Muscle of leg (tissue), 11 donors: Measurements from ENCODE around the gene ZBED4. TPM values are rescaled to one million over a fixed set of nuclear protein-coding genes. Genes with fewer than 3 reads are reported as not detected.

Experiments used
- DNase-seq: peaks from one replicate; pipeline ENCODE4 v3.0.0; 2013
- H3K27ac ChIP-seq: one replicate; pipeline ENCODE4 v1.5.1; 2013; ENCODE audit warnings: mild to moderate bottlenecking, low read length, control low read depth
- H3K27me3 ChIP-seq: one replicate; pipeline ENCODE4 v1.6.1; 2013; ENCODE audit warnings: low read length; ENCODE audit not compliant: control insufficient read depth, insufficient read depth
- H3K36me3 ChIP-seq: one replicate; pipeline ENCODE4 v1.6.1; 2013; ENCODE audit warnings: low read length; ENCODE audit not compliant: control insufficient read depth, insufficient read depth
- H3K4me1 ChIP-seq: one replicate; pipeline ENCODE4 v1.6.1; 2013; ENCODE audit warnings: low read length; ENCODE audit not compliant: control insufficient read depth, insufficient read depth
- H3K4me3 ChIP-seq: one replicate; pipeline ENCODE4 v1.5.1; 2013; ENCODE audit warnings: low read length, control low read depth
- H3K9me3 ChIP-seq: replicated peaks from 2 replicates; pipeline ENCODE4 v1.6.1; 2013; ENCODE audit warnings: low read depth, low read length; ENCODE audit not compliant: control insufficient read depth
- WGBS: methylation state at CpG from one replicate; pipeline ENCODE4 v1.1.5; 2013; ENCODE audit warnings: missing lambda C conversion rate; ENCODE audit not compliant: insufficient coverage; 5-methylcytosine and 5-hydroxymethylcytosine counted together
- polyA plus RNA-seq, 8 donors: library from polyadenylated mRNA; unstranded; fragments of 120-200 nt; gene quantifications; one replicate each; pipeline versions ENCODE4 v1.2.1 to v1.2.3, GENCODE V29; 2013; ENCODE audit warnings: inconsistent platforms in 1 of 8, low replicate concordance in 1 of 8; ENCODE audit not compliant: insufficient read length in 8 of 8, insufficient read depth in 1 of 8
- total RNA-seq: library from RNA; stranded (reverse); fragments of 120-200 nt; gene quantifications from one replicate; pipeline ENCODE4 v1.2.4, GENCODE V29; 2013

ZBED4 gene
- total and polyA plus RNA-seq, 9 donors, result 7.3 to 15.9 (median 12.9) TPM

DNA sequence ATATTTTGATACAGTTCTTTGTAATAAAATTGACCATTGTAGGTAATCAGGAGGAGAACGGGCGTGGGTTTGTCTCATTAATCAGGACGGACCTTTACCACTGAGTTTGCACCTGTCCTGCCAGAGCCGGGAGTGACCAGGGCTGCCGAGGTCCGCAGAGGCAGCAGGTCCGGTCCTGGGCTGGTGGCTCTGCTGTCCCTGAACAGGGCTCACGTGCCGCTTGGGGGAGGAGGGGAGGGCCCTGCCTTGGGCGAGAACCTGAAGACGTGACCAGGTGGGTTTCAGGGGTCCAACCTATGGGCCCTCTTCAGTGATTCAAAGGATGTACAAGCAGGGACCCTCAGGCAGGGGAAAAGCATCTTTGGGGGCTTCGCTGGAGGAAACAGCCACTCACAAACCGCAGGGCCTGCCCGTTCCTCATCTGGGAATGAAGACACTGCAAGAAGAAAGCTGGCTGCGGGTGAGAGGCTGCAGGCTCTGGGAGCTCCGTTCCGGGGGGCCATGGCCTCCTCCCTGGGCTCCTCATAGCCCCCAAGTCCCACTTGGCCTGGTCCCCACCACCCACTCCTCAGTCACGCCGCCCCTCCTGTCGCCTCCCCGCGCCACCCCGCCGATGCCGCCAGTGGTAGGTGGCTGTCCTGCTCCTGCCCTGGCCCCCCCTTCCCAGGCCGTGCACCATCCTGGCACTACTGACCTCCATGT lies 74.0 kb downstream of the ZBED4 start:
- Histone ChIP-seq H3K27me3 (peaks cover 6% of the 10 kb centered on the region), H3K9me3 (no peaks in the 10 kb centered on the region), H3K4me3 (no peak overlapping the region), H3K4me1 (peaks cover 22% of the 10 kb centered on the region), H3K36me3 (peaks cover 3% of the 10 kb centered on the region), H3K27ac (no peak overlapping the region)
- 89% methylated on average over 23 of the region's 26 CpGs for WGBS
- DNase-seq, result no peak

DNA sequence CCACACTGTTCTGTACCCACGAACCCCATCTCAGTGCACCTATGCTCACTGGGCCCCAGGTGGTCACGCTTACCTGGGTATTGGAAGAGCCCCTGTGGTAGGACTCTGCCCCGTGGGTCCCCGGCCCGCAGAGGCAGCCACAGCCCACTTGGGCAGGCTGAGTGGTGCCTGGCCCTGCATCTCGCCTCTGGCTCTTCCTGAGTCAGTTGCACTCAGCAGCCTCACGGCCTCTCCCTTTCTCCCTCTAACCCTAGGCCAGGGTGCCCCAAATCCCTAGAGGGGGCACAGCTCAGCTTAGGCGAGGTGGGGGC lies 74.5 kb downstream of the ZBED4 start:
- Histone ChIP-seq H3K4me3 (no peak overlapping the region), H3K4me1 (peaks cover 23% of the 10 kb centered on the region), H3K36me3 (peaks cover 3% of the 10 kb centered on the region), H3K27me3 (peaks cover 6% of the 10 kb centered on the region), H3K27ac (no peak overlapping the region), H3K9me3 (no peaks in the 10 kb centered on the region)
- DNase-seq, result no peak
- WGBS, result 81% methylated on average over 8 of the region's 8 CpGs

DNA sequence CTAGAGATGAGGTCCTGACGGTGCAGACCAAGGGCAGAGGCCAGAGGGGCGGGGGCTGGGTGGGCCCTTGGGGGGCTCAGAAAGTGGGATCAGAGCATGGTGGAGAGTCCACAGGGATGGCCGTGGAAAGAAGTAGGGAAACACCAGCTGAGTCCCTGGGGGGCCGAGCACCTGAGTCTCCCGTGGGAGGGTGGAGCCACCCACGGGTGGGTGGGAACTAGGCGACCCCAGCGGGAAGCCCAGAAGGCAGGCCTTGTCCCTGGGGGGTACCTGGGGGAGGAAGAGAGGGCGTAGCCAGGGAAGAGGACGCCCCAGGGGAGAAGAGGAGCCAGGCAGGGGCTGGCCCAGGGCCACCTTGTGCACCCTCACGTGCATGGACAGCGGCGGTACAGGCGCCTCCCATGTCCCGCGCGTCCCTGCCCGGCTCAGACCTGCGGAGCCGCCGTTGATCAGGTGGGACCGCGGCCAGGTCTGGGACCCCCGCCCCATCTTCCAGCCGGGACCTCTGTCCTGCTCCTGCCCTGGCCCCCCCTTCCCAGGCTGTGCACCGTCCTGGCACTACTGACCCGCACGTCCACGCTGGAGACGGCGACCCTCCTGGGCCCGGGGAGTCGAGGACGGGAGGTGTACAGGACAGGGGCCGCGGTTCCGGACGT lies 75.0 kb downstream of the ZBED4 start:
- Histone ChIP-seq H3K9me3 (no peaks in the 10 kb centered on the region), H3K27ac (no peak overlapping the region), H3K36me3 (peaks cover 3% of the 10 kb centered on the region), H3K27me3 (peaks cover 6% of the 10 kb centered on the region), H3K4me1 (peaks cover 26% of the 10 kb centered on the region), H3K4me3 (no peak overlapping the region)
- WGBS, result 36% methylated on average over 34 of the region's 38 CpGs
- no peak for DNase-seq

DNA sequence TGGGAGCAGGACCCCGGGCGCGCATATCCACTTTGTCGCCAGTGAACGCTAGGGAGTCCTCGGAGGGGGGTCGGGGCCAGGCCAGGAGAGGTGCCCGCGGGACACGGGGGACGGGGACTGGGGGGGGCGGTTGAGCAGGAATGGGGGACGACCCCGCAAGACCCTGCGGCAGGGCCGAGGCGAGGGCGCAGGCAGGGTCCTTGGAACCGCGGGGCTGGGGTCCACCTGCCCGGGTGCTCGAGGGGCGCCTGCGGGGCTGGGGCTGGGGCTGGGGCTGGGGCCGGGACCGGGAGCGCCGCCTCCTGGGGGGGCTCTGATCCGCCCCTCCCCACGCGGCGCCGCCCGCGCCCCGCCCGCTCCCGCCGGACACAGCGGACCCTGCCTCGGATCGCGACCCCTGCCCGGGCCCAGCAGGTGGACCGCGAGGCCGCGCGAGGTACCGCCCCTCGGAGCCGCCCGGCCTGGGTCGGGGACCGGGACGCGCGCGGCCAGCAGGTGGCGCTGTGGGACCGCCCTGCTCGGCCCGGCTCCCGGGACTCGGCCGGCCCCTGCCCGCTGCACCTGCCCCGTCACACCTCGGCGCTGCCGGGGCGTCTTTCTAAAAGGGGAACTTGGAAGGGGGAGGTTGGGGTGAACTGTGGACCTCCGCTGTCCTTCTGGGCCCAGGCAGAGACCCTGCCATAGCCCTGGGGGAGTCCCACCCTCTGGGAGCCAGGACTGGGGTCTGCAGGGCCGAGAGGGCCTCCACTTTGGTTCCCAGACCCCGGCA lies 75.8 kb downstream of the ZBED4 start:
- Histone ChIP-seq H3K27me3 (peaks cover 6% of the 10 kb centered on the region), H3K4me3 (no peak overlapping the region), H3K9me3 (no peaks in the 10 kb centered on the region), H3K27ac (no peak overlapping the region), H3K36me3 (peaks cover 3% of the 10 kb centered on the region), H3K4me1 (peaks cover 33% of the 10 kb centered on the region)
- peak; percentile 54 for DNase-seq
- 3% methylated on average over 68 of the region's 75 CpGs for WGBS

DNA sequence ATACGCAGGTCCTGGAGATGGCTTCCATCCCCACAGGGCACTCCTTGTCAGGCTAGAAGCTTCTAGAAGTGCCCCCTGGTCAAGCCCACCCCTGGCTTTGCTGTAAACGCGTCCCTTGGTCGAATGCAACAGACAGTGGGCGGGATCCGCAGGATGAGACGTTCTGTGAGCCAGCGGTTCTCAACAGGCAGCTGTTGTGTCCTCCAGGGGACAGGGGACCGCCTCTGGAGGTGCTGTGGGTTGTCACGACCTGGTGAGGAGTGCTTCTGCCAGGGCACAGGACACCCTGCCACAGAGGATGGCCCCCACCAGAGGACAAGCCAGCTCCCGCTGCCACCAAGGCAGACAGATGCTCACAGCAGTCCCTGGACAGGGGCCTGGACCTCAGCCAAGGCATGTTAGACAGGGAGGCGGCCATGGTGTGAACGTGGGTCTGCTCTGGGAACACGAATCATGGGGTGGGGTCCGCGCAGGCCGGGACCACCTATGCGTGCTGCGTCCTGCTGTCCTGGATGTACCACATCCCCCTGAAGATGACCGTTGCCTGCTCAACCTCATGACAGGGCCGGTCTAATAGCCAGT lies 76.4 kb downstream of the ZBED4 start:
- H3K4me1 ChIP-seq, result peaks cover 39% of the 10 kb centered on the region
- no peak for DNase-seq
- H3K27ac ChIP-seq, result no peak overlapping the region
- H3K27me3 ChIP-seq, result peaks cover 6% of the 10 kb centered on the region
- 54% methylated on average over 21 of the region's 21 CpGs for WGBS
- no peaks in the 10 kb centered on the region for H3K9me3 ChIP-seq
- H3K36me3 ChIP-seq, result peaks cover 3% of the 10 kb centered on the region
- H3K4me3 ChIP-seq, result no peak overlapping the region

DNA sequence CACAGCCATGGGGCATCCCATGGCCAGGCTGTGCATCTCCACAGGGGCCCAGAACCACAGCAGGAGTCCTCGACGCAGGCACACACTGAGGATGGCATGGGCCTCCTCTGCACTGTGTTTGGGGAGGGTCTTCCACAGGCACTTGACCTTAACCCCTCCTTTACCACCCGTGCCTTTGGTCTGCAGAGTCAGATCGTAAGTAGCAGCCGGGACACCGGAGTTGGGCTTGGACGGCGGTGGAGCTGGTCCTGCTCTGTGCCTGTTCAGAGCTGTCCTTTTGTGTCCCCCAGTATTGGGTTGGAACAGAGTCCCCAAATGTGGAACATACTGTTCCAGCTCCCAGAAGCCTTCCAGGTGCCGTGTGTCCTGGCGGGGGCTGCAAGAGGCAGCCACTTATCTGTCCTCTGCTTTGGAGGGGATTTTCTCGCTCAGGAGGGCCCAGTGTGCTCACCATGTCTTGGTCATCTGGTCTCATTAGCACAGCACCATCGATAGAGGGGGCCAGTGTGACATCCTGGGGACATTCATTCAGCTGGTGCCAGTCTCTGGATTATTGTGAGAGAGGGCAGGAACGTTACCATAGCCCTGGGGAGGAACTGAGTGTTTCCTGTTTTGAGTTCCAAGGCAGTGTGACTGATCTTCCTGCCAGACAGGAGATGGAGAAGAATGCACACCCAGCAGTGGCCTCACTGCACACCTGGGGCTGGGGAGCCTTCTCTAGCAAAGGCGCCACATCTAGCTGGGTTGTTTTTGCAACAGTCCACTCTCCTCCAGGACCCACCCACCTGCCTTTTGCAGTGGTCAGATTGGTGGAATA lies 77.2 kb downstream of the ZBED4 start:
- Histone ChIP-seq H3K27me3 (peaks cover 6% of the 10 kb centered on the region), H3K4me1 (peaks cover 39% of the 10 kb centered on the region), H3K27ac (no peak overlapping the region), H3K4me3 (no peak overlapping the region), H3K36me3 (peaks cover 3% of the 10 kb centered on the region), H3K9me3 (no peaks in the 10 kb centered on the region)
- 48% methylated on average over 7 of the region's 14 CpGs for WGBS
- DNase-seq, result peak; percentile 77

DNA sequence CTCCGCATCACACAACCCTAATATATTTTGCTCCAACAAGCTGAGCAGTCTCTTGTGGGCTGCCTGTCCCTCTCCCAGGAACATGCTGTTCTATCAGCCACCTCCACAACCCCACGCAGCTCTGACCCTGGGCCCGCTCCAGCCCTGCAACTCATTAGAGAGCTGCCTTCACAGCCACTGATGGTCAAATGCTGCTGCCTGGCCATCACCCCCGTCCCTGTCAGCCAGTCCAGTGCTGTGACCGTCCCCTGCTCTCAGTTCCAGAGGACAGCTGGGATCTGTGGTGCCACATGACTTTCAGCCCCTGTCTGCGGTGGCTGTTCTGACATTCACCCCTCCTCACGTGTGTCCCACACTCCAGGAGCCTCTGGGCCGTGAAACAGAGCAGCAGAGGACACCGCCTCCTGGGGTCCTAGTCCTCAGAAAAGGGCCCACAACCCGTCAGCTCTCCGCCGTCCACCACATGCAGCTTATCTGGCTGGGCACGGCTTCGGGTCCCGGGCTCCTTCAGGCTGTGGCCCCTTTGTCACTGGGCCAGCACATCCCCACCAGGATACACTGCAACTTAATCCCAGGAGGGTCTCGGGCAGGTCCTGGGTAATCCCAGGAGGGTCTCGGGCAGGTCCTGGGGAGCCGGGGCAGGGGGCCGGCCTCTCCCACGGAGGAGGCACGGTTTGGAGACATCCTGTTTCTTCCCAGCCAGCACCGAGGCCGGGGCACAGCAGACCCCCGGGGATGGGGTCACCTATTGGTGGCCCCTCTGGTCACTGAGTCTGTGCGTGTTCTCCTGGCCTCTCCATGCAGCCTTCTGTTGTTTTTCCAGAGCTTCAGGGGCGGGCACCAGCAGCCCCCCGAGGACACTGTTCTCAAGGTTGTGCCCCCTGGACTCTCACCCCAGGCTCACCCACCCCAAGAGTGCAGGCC lies 79.9 kb downstream of the ZBED4 start:
- H3K4me3 ChIP-seq, result no peak overlapping the region
- DNase-seq, result peak; percentile 66
- peak overlapping the region; percentile 42 for H3K27ac ChIP-seq
- H3K27me3 ChIP-seq, result peaks cover 6% of the 10 kb centered on the region
- H3K4me1 ChIP-seq, result peaks cover 64% of the 10 kb centered on the region
- no peaks in the 10 kb centered on the region for H3K9me3 ChIP-seq
- 59% methylated on average over 25 of the region's 27 CpGs for WGBS
- no peaks in the 10 kb centered on the region for H3K36me3 ChIP-seq

DNA sequence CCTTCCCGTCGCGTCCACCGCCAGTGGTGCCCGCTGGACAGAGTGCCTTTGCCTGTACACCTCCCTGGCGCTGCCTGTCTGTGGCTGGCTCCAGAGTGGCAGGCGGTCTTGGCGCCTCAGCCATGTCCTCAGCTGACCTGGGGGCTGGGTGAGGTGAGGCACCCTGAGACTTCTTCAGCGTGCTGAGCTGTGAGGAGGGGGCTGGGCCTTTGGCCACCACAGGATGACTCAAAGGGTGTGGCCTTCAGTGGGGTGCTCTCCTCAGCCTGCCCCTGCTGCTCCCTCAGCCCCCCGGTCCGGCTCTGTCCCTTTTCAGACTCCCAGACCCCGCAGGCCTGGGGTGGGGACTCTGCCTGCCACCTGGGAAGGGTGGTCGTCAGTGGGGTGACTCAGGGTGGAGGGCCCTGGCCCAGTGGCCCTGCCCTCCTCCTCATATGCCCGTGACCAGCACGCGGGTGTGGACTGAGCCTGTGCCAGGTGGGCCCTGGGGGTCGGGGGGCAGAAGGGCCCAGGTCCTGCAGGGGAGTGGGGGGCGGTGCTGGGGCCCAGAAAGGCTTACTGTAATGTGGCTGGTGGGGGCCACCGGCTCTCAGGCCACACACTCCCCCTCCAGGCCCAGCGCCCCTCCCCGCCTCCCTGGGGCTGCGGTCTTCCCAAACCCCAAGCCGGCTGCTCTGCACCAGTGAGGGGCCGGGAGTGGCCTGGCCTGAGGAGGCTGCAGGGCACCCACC lies 80.7 kb downstream of the ZBED4 start:
- Histone ChIP-seq H3K9me3 (no peaks in the 10 kb centered on the region), H3K4me1 (peaks cover 64% of the 10 kb centered on the region), H3K4me3 (peak overlapping the region; percentile 29), H3K27ac (peak overlapping the region; percentile 71), H3K27me3 (peaks cover 6% of the 10 kb centered on the region), H3K36me3 (no peaks in the 10 kb centered on the region)
- WGBS, result 63% methylated on average over 11 of the region's 24 CpGs
- DNase-seq, result no peak
